Astrocyte (in vitro differentiated cells and primary cell): ENCODE results near the gene WBP1L. TPM values are rescaled to one million over a fixed set of nuclear protein-coding genes. Genes with fewer than 3 reads are reported as not detected.

Experiments used
- DNase-seq: peaks from one replicate; pipeline ENCODE4 v3.0.0-alpha.2; 2010; ENCODE audit warnings: low read depth
- FAIRE-seq: peaks from 2 replicates; lab custom pipeline; 2011; peaks lifted over from hg19 to GRCh38; lab: Jason Lieb, UNC
- H2AFZ ChIP-seq: 2 replicates; pipeline ENCODE4 v1.6.0; 2012; ENCODE audit warnings: low read depth, low read length, inconsistent platforms
- H3K27ac ChIP-seq: 2 replicates; pipeline ENCODE4 v1.5.1; 2011; ENCODE audit warnings: low read depth, low read length, inconsistent platforms
- H3K27me3 ChIP-seq: 2 replicates; pipeline ENCODE4 v1.6.0; 2011; ENCODE audit warnings: low read length, inconsistent platforms; ENCODE audit not compliant: insufficient read depth
- H3K36me3 ChIP-seq: 2 replicates; pipeline ENCODE4 v1.5.1; 2011; ENCODE audit warnings: low read length, inconsistent platforms; ENCODE audit not compliant: insufficient read depth
- H3K4me1 ChIP-seq: 2 replicates; pipeline ENCODE4 v1.5.1; 2011; ENCODE audit warnings: low read length, inconsistent platforms; ENCODE audit not compliant: insufficient read depth
- H3K4me2 ChIP-seq: 2 replicates; pipeline ENCODE4 v1.6.0; 2012; ENCODE audit warnings: low read length, inconsistent platforms
- H3K4me3 ChIP-seq: 2 replicates; pipeline ENCODE4 v1.5.1; 2011; ENCODE audit warnings: low read depth, mild to moderate bottlenecking, low read length, inconsistent platforms; ENCODE audit not compliant: insufficient read depth
- H3K79me2 ChIP-seq: 2 replicates; pipeline ENCODE4 v1.6.0; 2012; ENCODE audit warnings: mild to moderate bottlenecking, low read length, inconsistent platforms; ENCODE audit not compliant: insufficient read depth
- H3K9ac ChIP-seq: 2 replicates; pipeline ENCODE4 v1.6.0; 2012; ENCODE audit warnings: mild to moderate bottlenecking, low read length, inconsistent platforms
- H3K9me3 ChIP-seq: 2 replicates; pipeline ENCODE4 v1.5.1; 2012; ENCODE audit warnings: low read depth, mild to moderate bottlenecking, low read length, inconsistent platforms; ENCODE audit not compliant: insufficient read depth
- H4K20me1 ChIP-seq: 2 replicates; pipeline ENCODE4 v1.6.0; 2012; ENCODE audit warnings: low read length, inconsistent platforms; ENCODE audit not compliant: insufficient read depth
- H3K27ac Mint-ChIP-seq: one replicate; pipeline ENCODE4 v1.8.0; 2021; ENCODE audit warnings: mild to moderate bottlenecking, mixed read lengths; ENCODE audit not compliant: unreplicated experiment
- H3K27me3 Mint-ChIP-seq: one replicate; pipeline ENCODE4 v1.8.0; 2021; ENCODE audit warnings: low read depth, mixed read lengths; ENCODE audit not compliant: unreplicated experiment
- H3K36me3 Mint-ChIP-seq: one replicate; pipeline ENCODE4 v1.8.0; 2021; ENCODE audit warnings: low read depth, mixed read lengths; ENCODE audit not compliant: unreplicated experiment
- H3K4me1 Mint-ChIP-seq: one replicate; pipeline ENCODE4 v1.8.0; 2021; ENCODE audit warnings: low read depth, mixed read lengths; ENCODE audit not compliant: unreplicated experiment
- H3K4me3 Mint-ChIP-seq: one replicate; pipeline ENCODE4 v1.8.0; 2021; ENCODE audit warnings: mild to moderate bottlenecking, moderate library complexity, mixed read lengths; ENCODE audit not compliant: unreplicated experiment
- H3K9me3 Mint-ChIP-seq: one replicate; pipeline ENCODE4 v1.8.0; 2021; ENCODE audit warnings: mild to moderate bottlenecking, mixed read lengths; ENCODE audit not compliant: unreplicated experiment
- CTCF ChIP-seq: IDR thresholded peaks from 2 replicates; pipeline ENCODE4 v1.5.1; 2011; ENCODE audit warnings: low read depth, mild to moderate bottlenecking, inconsistent platforms, low read length, moderate library complexity; ENCODE audit not compliant: insufficient read depth
- EZH2 ChIP-seq: IDR thresholded peaks from 2 replicates; pipeline ENCODE4 v1.6.1; 2012; ENCODE audit warnings: mild to moderate bottlenecking, low read length, inconsistent platforms; ENCODE audit not compliant: insufficient read depth
- total RNA-seq: library from RNA; stranded (reverse); gene quantifications from 2 replicates; pipeline ENCODE4 v1.2.1, GENCODE V29; 2021

WBP1L gene
- total RNA-seq, 1 donor from 2014 or later: 73.6 TPM

GRCh38 chr10:102783568-102783967 is 39.8 kb downstream of the WBP1L start:
- TF ChIP-seq EZH2 (no peak), CTCF (no peak)

GRCh38 chr10:102785818-102786217 is 42.1 kb downstream of the WBP1L start:
- H3K9me3 ChIP-seq: no peaks in the 10 kb centered on the region
- H3K79me2 ChIP-seq: peaks cover 63% of the 10 kb centered on the region
- Mint-ChIP-seq H3K27me3 (no peaks in the 10 kb centered on the region), H3K4me3 (peak overlapping the region; percentile 68), H3K4me1 (peaks cover 34% of the 10 kb centered on the region), H3K9me3 (no peaks in the 10 kb centered on the region), H3K27ac (no peak overlapping the region), H3K36me3 (peaks cover 12% of the 10 kb centered on the region)
- no peak overlapping the region for H2AFZ ChIP-seq
- no peak overlapping the region for H3K27ac ChIP-seq
- no peaks in the 10 kb centered on the region for H3K27me3 ChIP-seq
- H4K20me1 ChIP-seq: peaks cover 73% of the 10 kb centered on the region
- DNase-seq: no peak
- FAIRE-seq: no peak
- H3K4me3 ChIP-seq: no peak overlapping the region
- peaks cover 30% of the 10 kb centered on the region for H3K4me1 ChIP-seq
- no peak overlapping the region for H3K4me2 ChIP-seq
- no peak overlapping the region for H3K9ac ChIP-seq
- no peak for TF ChIP-seq EZH2
- TF ChIP-seq CTCF: no peak
- H3K36me3 ChIP-seq: no peaks in the 10 kb centered on the region

More at GRCh38 chr10:102783568-102783967, 39.8 kb downstream of the WBP1L start:
- Histone ChIP-seq H3K9ac (peak overlapping the region; percentile 60), H2AFZ (no peak overlapping the region), H3K4me1 (peaks cover 43% of the 10 kb centered on the region), H3K4me3 (no peak overlapping the region), H4K20me1 (peaks cover 73% of the 10 kb centered on the region), H3K27me3 (no peaks in the 10 kb centered on the region), H3K36me3 (no peaks in the 10 kb centered on the region), H3K4me2 (peak overlapping the region; percentile 71), H3K9me3 (no peaks in the 10 kb centered on the region), H3K27ac (peak overlapping the region; percentile 74), H3K79me2 (peaks cover 69% of the 10 kb centered on the region)
- DNase-seq: no peak
- peaks cover 49% of the 10 kb centered on the region for H3K4me1 Mint-ChIP-seq
- no peaks in the 10 kb centered on the region for H3K9me3 Mint-ChIP-seq
- H3K27me3 Mint-ChIP-seq: no peaks in the 10 kb centered on the region
- no peak for FAIRE-seq
- H3K27ac Mint-ChIP-seq: peak overlapping the region; percentile 51
- H3K36me3 Mint-ChIP-seq: peaks cover 5% of the 10 kb centered on the region
- H3K4me3 Mint-ChIP-seq: peak overlapping the region; percentile 24

- Histone ChIP-seq H3K9ac (no peak overlapping the region), H2AFZ (no peak overlapping the region), H3K27me3 (no peaks in the 10 kb centered on the region), H3K27ac (no peak overlapping the region), H3K4me3 (no peak overlapping the region), H3K79me2 (peaks cover 73% of the 10 kb centered on the region), H3K4me1 (peaks cover 6% of the 10 kb centered on the region), H3K4me2 (no peak overlapping the region), H3K9me3 (no peaks in the 10 kb centered on the region), H4K20me1 (peaks cover 83% of the 10 kb centered on the region), H3K36me3 (no peaks in the 10 kb centered on the region)
- FAIRE-seq (no peak), DNase-seq (no peak)
- Mint-ChIP-seq H3K4me1 (peaks cover 28% of the 10 kb centered on the region), H3K36me3 (peaks cover 18% of the 10 kb centered on the region), H3K9me3 (no peaks in the 10 kb centered on the region), H3K27me3 (no peaks in the 10 kb centered on the region), H3K27ac (no peak overlapping the region), H3K4me3 (no peak overlapping the region)
- no peak for TF ChIP-seq EZH2
- TF ChIP-seq CTCF: no peak
These were observed 48.1 kb downstream of the WBP1L start for GRCh38 chr10:102791754-102792395.
